Measurements from ENCODE around the gene MIB2.
"Not testable (repeated sequence)": the region's sequence is repeated elsewhere in the genome, so short reads cannot be mapped to it uniquely, and the experiment has no call there.

Gene MIB2

DNA sequence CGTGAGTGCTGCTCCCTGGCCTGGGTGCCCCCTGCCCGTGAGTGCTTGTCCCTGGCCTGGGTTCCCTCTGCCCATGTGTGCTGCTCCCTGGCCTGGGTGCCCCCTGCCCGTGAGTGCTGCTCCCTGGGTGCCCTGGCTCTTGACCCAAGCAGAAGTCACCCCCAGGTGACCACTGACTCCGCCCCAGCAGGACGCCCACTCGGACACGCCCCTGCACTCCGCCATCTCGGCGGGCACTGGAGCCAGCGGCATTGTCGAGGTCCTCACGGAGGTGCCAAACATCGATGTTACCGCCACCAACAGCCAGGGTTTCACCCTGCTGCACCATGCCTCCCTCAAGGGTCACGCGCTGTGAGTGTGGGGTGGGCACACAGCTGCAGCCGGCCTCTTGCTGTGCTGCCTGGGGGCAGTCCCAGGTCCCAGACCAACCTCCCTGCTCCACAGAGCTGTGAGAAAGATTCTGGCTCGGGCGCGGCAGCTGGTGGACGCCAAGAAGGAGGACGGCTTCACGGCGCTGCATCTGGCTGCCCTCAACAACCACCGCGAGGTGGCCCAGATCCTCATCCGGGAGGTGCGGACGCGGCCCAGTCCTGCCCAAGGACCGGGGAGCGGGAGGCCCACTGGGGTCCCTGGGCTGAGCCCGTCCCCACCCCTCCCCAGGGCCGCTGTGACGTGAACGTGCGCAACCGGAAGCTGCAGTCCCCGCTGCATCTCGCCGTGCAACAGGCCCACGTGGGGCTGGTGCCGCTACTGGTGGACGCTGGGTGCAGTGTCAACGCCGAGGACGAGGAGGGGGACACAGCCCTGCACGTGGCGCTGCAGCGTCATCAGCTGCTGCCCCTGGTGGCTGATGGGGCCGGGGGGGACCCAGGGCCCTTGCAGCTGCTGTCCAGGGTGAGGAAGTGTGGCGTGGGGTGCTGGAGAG lies 12.8 kb downstream of the MIB2 start:
- DNase-seq, result no peak

DNA sequence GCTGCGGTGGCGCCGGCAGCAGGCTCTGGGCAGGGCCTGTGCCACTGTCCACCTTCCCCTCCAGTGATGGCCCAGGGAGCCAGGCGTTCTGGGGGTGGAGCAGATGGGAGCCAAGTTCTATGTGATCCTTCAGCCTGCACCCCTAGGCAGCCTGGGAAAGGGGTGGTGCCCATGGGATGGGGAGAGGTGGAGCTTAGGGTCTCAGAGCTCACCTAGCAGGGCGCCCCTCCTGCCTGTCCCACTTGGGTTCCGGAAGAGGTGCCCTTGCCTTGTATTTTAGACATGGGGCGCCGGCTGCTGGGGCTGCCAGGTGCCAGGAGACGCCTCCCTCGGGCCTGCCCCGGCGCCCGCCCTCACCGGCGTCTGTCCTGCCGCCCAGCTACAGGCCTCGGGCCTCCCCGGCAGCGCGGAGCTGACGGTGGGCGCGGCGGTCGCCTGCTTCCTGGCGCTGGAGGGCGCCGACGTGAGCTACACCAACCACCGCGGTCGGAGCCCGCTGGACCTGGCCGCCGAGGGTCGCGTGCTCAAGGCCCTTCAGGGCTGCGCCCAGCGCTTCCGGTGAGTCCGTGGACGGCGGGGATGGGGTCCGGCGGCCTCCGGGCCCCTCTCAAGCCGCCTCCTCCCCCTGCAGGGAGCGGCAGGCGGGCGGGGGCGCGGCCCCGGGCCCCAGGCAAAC lies 13.6 kb downstream of the MIB2 start:
- DNase-seq, result no peak

DNA sequence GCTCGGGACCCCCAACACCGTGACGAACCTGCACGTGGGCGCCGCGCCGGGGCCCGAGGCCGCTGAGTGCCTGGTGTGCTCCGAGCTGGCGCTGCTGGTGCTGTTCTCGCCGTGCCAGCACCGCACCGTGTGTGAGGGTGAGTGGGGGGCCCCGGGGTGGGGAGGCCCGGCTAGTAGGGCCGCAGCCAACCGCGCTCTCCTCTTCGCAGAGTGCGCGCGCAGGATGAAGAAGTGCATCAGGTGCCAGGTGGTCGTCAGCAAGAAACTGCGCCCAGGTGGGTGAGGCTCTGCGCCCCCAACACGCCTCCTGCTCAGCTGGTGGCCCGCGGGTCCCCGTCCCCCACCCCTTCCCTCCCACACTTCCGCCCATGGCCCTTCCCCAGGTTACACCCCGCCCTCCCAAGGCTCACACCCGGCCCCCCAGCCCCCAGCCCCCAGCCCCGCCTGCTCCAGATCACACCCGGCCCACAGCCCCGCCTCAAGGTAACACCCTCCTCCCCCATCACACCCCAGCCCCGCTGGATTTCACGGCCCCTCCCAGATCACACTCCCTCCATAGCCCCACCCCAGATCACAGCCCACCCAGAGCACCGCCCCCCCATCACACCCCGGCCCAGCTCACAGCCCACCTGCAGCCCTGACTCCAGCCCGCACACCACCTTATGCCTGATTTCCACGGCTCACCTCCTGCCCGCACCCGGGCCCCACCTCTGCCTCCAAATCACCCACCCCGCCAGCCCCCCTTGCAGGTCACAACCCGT lies 14.3 kb downstream of the MIB2 start:
- no peak for DNase-seq

DNA sequence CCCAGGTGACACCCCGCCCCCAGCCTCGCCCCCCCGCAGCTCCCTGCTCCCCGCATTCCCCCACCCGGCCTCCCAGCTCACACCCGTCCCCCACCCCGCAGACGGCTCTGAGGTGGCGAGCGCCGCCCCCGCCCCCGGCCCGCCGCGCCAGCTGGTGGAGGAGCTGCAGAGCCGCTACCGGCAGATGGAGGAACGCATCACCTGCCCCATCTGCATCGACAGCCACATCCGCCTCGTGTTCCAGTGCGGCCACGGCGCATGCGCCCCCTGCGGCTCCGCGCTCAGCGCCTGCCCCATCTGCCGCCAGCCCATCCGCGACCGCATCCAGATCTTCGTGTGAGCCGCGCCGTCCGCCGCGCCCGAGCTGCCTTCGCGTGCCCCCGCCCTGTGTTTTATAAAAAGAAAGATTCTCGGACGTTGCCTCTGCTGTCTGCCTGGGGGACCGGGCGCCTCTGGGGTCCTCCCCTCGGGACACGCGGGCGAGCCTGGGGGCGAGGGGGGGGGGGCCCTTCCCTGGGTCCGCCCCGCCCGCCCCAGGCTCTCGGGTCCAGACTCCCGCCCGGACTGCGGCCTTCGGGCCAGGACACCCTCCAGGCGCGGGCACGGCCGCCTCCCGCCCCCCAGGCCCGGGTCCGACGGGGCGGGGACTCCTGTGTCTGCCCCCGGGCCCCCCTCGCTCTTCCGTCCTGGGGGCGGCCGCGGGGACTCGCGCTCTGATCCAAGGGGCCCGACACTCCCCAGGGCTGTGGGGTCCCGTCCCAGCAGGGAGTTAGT lies 15.1 kb downstream of the MIB2 start:
- no peak for DNase-seq

DNA sequence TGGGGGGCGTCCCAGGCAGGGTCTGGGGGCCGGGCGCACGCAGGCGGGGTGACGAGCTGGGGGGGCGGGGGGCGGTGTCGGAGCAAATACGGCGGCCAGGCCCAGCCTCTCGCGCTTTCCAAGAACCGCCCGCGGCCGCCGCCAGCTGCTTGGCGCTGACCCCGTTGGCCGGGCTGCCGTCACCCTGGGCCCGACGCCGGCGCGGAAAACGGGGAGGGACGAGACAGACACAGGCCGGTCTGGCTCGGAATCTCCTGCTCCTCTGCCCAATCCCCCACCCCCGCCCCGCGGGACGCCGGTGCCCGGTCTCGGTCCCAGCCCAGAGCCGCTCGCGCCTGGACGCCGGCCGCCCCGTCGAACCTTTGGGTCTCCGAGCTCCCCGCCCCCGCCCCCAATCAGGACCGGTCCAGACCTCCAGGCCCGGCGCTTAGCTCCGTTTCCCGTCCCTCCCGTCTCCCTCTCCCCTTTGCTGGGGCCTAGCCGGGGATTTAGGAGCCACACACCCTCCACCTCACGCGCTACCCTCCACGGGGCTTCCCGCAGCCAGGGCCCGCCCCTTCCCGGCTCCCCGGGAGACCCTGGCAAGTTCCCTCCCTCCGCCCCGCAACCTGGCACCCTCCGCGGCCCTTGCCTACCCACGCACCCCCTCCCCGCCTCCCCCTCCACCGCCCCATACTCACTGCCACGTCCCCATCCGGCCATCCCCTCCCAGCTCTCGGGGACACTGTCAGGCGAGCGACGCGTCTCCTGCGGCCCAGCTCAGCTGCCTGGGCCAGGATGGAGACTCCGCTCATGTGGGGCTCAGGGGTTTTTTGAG lies 15.9 kb downstream of the MIB2 start:
- DNase-seq, result no peak

DNA sequence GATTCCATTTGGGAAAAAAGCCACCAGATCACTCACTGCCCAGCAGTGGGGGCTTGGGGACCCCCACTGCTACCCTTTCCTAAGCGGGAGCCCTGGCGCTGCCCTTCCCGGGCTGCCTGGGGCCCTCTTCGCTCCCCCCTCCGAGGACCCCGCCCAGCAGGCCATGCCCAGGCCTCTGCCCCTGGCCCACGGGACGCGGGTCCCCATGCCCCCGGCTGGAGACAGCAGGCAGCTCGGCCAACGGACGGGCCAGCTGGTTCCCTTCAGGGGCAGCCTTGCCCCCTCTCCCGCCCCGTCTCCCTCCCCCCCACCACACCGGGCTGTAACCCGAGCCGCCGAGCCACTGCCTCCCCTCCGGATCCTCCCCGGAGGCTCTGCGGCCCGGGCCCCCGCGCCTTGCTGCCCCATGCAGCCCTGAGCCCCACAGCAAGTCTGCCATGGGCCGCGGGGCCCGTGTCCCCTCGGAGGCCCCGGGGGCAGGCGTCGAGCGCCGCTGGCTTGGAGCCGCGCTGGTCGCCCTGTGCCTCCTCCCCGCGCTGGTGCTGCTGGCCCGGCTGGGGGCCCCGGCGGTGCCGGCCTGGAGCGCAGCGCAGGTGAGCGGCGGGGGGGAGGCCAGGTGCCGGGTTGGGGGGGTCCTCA lies 16.6 kb downstream of the MIB2 start, which contains the start of gene MMP23B:
Gene MMP23B, plus strand, starts transcription at position 392 of the 639 bp plus-strand sequence. Its CDS starts 46 bp downstream, at position 438.
- no peak for DNase-seq

DNA sequence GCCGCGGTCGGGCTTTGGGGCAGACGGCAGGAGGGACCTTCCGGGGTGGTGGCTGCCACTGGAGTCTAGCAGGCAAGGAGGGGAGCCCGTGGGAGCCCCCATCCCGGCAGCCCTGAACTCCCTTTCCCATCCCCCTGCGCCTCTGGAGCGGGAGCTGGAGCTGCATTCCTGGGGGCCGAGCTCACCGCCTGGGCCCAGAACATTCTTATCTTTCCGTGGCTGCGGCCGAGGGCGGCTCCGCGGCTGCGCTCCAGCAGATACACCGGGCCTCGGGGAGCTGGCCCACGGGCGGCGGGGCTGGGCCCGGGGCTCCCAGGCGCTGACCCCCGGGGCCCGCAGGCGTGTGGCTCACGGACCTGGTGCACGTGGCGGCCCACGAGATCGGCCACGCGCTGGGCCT lies 18.1 kb downstream of the MIB2 start:
- not testable (repeated sequence) for DNase-seq

DNA sequence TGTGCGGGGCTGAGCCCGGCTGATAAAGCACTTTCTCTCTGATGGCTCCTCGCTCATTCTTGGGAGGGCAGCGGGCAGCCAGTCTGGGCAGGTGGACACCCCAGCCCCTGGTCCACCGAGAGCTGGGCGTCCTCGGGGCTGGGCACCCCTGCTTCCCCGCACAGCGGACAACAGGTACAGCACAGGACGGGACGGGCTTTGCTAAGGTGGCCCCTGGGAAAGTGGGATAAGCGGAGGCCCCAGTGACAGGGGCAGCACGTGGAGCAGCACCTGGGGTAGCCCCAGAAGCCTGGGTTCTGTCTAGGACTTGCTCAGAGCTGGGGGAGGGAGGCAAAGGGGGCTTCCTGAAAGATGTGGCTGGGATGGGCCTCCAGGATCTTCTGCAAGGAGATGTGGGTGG lies 19.3 kb downstream of the MIB2 start:
- not testable (repeated sequence) for DNase-seq

DNA sequence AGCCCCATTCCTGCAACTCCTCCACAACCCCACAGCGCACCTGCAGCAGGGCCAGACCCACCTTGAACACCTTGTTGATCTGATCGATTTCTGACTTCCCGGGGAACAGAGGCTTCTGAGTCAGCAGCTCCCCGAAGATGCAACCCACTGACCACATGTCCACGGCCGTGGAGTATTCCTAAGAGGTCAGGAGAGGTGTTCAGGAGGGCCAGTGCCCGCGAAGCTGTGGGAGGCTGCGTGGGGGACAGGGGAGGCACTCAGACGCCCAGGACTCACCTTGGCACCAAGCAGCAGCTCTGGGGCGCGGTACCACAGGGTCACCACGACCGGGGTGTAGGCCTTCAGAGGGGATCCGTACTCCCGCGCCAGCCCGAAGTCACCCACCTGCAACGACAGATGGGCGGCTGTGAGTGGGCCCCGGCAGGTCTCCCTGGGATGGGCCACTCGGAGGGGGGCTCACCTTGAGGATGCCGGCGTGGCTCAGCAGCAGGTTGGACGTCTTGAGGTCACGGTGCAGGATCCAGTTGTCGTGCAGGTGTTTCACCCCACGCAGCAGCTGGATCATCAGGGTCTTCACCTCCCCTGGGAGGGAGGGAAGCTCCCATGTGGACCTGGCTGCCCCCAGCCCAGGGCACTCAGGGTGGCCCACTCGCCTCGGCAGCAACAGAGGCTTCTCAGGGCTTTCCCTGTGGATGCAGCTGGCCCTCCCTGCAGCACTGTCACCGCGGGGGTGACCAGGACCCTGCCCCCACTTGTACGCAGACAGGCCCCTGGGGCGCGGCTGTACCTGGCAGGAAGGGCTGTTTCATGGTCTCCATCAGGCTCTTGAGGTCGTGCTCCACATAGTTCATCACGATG lies 21.6 kb downstream of the MIB2 start:
- DNase-seq, result not testable (repeated sequence)

DNA sequence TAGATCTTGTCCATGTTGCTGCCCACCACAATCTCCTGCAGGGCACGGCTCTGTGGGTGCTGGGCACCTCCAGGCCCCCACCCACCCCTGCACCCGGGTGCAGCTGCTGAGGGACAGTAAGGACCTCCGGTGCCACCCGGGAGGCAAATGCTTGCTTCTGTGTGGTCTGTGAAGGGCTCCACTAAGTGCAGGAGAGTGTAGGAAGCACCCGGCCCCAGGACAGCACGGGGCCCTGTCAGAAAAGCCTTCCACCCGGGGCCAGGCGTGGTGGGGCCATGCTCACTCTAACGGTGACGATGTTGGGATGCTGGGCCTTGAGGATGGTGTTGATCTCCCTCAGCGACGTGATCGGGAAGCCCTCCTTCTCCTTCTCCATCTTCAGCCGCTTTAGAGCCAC lies 22.2 kb downstream of the MIB2 start:
- DNase-seq, result not testable (repeated sequence)

DNA sequence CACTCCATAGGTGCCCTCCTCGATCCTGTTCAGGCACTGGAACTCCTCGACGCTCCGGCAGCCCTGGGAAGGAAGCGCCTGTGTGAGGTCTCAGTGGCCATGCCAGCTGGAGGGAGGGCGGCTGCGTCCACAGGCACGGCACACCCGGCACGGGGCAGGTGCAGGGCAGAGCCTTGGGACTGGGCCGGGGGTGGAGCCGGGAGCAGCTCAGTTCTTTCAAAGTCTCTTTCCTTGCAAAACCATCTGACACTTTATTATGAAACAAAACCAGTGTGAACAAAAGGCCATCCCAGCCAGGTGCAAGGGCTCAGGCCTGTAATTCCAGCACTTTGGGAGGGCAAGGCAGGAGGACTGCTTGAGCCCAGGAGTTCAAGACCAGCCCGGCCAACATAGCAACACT lies 23.2 kb downstream of the MIB2 start:
- DNase-seq, result not testable (repeated sequence)

DNA sequence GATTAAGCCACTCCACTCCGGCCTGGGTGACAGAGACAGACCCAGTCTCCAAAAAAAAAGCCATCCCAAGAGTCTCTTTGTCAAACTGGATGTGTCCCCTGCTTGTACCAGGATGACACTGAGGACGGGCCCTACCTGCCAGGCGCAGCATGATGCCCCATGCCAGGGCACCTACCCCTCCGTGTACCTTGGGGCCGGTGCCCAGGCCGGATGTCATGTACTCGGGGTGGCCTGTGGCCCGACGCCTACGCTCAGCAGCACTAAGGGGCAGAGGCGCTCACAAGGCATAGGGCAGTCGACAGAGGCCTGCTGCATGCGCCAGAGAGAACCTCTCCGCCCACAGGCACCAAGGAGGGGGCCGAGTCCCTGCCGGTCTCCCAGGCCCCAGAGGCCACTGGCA lies 24.1 kb downstream of the MIB2 start:
- not testable (repeated sequence) for DNase-seq

DNA sequence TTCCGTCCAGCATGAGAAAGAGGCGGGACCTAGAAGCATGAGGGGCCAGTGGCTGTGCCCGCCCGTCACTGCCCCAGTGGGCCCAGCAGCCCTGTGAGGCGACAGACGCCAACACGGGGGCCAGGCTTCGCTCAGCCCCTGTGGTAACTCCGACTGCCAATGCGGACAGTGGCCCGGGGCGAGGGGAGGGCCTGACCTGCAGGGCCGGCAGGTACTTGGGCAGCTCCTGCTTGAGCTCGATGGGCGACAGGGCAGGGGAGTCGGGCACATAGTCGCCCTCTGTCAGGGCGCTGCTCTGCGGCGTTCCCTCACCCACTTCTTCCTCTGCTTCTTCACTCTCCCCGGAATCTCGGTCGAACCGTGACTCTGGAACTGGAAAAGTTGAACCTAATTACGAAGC lies 24.8 kb downstream of the MIB2 start:
- DNase-seq, result not testable (repeated sequence)

DNA sequence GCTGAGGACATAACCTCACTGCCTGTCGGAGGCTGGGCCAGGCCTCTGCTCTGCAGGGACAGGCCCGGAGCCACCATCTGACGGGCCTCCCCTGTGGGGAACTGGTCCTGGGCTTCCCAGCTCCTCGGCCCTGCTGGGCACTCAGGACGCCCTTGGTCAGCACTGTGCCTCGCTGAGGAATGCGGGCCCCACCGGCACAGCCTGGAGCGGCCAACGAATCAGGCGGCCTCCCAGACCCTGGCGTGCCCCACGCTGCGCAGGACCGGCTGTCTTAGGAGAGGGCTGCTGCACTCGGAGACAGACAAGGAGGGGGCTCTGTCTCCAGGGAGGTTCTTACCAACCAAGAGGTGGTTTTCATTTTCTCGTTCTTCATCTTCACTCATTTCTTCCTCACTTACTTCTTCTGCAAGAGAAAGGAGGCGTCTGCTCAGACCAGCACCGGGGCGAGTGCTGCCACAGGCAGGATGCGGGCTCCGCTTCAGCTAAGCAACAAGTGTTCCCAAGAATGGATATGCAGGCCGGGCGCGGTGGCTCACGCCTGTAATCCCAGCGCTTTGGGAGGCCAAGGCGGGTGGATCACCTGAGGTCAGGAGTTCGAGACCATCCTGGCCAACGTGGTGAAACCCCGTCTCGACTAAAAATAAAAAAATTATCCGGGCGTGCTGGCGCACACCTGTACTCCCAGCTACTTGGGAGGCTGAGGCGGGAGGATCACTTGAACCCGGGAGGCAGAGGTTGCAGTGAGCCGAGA lies 25.6 kb downstream of the MIB2 start:
- DNase-seq, result not testable (repeated sequence)

DNA sequence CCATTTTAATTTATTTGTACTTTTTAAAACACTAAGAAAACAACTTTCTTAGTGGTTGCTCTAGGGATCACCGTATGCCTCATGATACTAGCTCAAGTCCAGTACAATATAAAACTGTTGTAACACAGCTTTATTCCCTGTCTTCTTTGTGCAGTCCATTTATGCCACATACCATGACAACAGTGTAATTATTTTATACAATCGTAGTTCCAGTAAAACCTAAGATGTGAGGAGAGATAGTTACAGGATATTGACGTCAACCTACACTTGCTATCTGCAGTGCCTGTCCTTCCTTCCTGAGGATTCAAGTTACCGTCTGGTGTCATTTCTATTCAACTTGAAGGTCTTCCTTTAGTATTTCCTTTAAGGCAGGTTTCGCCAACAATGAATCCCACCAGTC lies 31.0 kb downstream of the MIB2 start:
- not testable (repeated sequence) for DNase-seq

DNA sequence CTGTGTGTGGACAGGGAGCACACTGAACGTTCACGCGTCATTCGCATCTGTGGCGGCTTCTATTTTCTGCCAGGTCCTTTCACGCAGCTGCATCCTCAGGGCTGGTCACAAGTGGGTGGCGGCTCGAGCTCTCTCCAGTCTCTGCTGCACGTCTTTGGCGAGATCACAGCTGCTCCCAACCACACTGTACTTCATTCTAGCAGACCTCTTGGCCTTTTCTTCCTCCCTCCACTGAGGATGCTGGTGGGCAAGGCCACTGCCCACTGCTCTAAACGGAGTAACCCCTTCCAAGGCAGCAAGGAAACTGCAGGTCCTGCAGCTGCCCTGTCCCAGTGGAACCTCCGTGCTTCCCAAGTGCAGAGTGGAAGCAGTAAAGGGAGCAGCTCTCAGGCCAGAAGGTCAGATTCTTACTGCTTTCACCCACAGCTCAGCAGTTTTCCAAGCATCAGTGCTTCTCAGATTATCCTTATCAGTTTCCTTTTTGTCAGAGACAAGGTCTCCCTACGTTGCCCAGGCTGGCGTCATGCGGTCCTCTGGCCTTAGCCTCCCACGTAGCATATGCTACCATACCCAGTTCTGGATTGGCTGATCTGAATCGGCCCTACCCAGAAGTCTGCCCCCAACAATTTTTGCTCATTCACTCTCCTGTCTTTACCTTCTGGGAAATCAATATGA lies 32.4 kb downstream of the MIB2 start:
- not testable (repeated sequence) for DNase-seq

DNA sequence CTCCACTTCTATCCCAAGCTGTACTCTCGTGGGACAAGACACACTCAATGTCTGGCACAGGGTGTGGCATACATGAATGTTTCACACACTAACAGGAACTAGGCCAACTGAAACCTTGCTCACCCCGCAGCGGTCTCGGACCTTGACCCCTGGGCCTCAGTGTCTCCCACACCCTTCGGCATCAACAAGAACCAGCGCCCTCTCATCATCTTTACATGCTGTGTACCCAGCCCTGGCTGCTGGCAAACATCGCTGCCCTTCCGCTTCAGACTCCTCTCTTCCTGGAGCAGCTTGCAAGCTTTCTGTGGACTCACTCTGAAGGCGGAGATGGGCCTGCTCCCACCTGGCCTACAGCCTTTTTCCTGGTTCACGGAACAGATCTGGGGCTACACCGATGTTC lies 33.0 kb downstream of the MIB2 start:
- not testable (repeated sequence) for DNase-seq
